DMS114 treated with DMSO at 0.1 percent for 48 hours (cell line): ENCODE measurements around the gene CFAP54.

Experiments used
- DNase-seq: peaks from one replicate; lab custom pipeline; 2025; ENCODE audit not compliant: unreplicated experiment; lab: John Stamatoyannopoulos, UW

The CFAP54 gene

GRCh38 chr12:96729886-96730285 is 240.5 kb downstream of the CFAP54 start:
- DNase-seq: no peak

GRCh38 chr12:96743606-96744005 is 254.2 kb downstream of the CFAP54 start:
- no peak for DNase-seq

- no peak for DNase-seq
These were observed 260.6 kb downstream of the CFAP54 start for GRCh38 chr12:96749999-96750398.

GRCh38 chr12:96751626-96752025 is 262.2 kb downstream of the CFAP54 start:
- no peak for DNase-seq

- DNase-seq: no peak
These were observed 262.8 kb downstream of the CFAP54 start for GRCh38 chr12:96752211-96752610.

- DNase-seq: no peak
These were observed 276.9 kb downstream of the CFAP54 start for GRCh38 chr12:96766232-96766631.

- DNase-seq: no peak
These were observed 280.0 kb downstream of the CFAP54 start for GRCh38 chr12:96769400-96769799.

GRCh38 chr12:96770219-96771102 is 281.1 kb downstream of the CFAP54 start:
- DNase-seq: no peak

GRCh38 chr12:96773031-96773430 is 283.7 kb downstream of the CFAP54 start:
- DNase-seq: no peak

- DNase-seq: no peak
These were observed 285.3 kb downstream of the CFAP54 start for GRCh38 chr12:96774496-96775256.

- DNase-seq: no peak
These were observed 287.5 kb downstream of the CFAP54 start for GRCh38 chr12:96776908-96777307.

- DNase-seq: no peak
These were observed 291.0 kb downstream of the CFAP54 start for GRCh38 chr12:96780330-96780729.

GRCh38 chr12:96786791-96787190 is 297.4 kb downstream of the CFAP54 start:
- no peak for DNase-seq

GRCh38 chr12:96803969-96804368 is 314.6 kb downstream of the CFAP54 start:
- no peak for DNase-seq

GRCh38 chr12:96806272-96806671 is 316.9 kb downstream of the CFAP54 start:
- no peak for DNase-seq

- DNase-seq: no peak
These were observed 318.4 kb downstream of the CFAP54 start for GRCh38 chr12:96807741-96808140.

GRCh38 chr12:96808587-96808986 is 319.2 kb downstream of the CFAP54 start:
- DNase-seq: no peak

GRCh38 chr12:96809522-96809921 is 320.1 kb downstream of the CFAP54 start:
- no peak for DNase-seq

GRCh38 chr12:96810057-96810456 is 320.7 kb downstream of the CFAP54 start:
- DNase-seq: no peak

GRCh38 chr12:96810477-96810876 is 321.1 kb downstream of the CFAP54 start:
- no peak for DNase-seq

GRCh38 chr12:96811083-96811482 is 321.7 kb downstream of the CFAP54 start:
- DNase-seq: no peak

- DNase-seq: no peak
These were observed 322.8 kb downstream of the CFAP54 start for GRCh38 chr12:96812153-96812552.
